Hepatocyte (in vitro differentiated cells): Measurements from ENCODE around the gene ERVMER34-1. TPM values are rescaled to one million over a fixed set of nuclear protein-coding genes. Genes with fewer than 3 reads are reported as not detected.

Experiments
- DNase-seq: peaks from one replicate; pipeline ENCODE4 v3.0.0-alpha.2; 2016; ENCODE audit warnings: low spot score
- H2AFZ ChIP-seq: fragments of 200-600 bp; sonication (generic); 2 replicates; pipeline ENCODE4 v1.6.0; 2016; ENCODE audit warnings: antibody characterized with exemption, mild to moderate bottlenecking
- H3K27ac ChIP-seq: fragments of 200-600 bp; sonication (generic); 2 replicates; pipeline ENCODE4 v1.5.1; 2016; ENCODE audit warnings: mild to moderate bottlenecking
- H3K27me3 ChIP-seq: fragments of 200-600 bp; sonication (generic); 2 replicates; pipeline ENCODE4 v1.6.1; 2016
- H3K36me3 ChIP-seq: fragments of 200-600 bp; sonication (generic); replicated peaks from 2 replicates; pipeline ENCODE4 v1.5.1; 2016; ENCODE audit warnings: low read depth; ENCODE audit not compliant: insufficient read depth
- H3K4me1 ChIP-seq: fragments of 200-600 bp; sonication (generic); 2 replicates; pipeline ENCODE4 v1.5.1; 2016; ENCODE audit warnings: mild to moderate bottlenecking, moderate library complexity; ENCODE audit not compliant: insufficient read depth
- H3K4me2 ChIP-seq: fragments of 200-600 bp; sonication (generic); 2 replicates; pipeline ENCODE4 v1.6.0; 2016
- H3K4me3 ChIP-seq: fragments of 200-600 bp; sonication (generic); 2 replicates; pipeline ENCODE4 v1.5.1; 2016; ENCODE audit warnings: mild to moderate bottlenecking
- H3K79me2 ChIP-seq: fragments of 200-600 bp; sonication (generic); 2 replicates; pipeline ENCODE4 v1.6.0; 2017; ENCODE audit warnings: mild to moderate bottlenecking
- H3K9me2 ChIP-seq: fragments of 200-600 bp; sonication (generic); replicated peaks from 2 replicates; pipeline ENCODE4 v1.6.0; 2017; ENCODE audit warnings: mild to moderate bottlenecking; ENCODE audit not compliant: insufficient read depth
- H3K9me3 ChIP-seq: fragments of 200-600 bp; sonication (generic); 2 replicates; pipeline ENCODE4 v1.5.1; 2016; ENCODE audit warnings: low read depth, mild to moderate bottlenecking
- H4K20me1 ChIP-seq: fragments of 200-600 bp; sonication (generic); 2 replicates; pipeline ENCODE4 v1.6.0; 2016; ENCODE audit warnings: mild to moderate bottlenecking; ENCODE audit not compliant: insufficient read depth, poor library complexity, severe bottlenecking
- CTCF ChIP-seq: fragments of 200-600 bp; sonication (generic); IDR thresholded peaks from 2 replicates; pipeline ENCODE4 v1.5.1; 2016; ENCODE audit warnings: antibody characterized with exemption, mild to moderate bottlenecking; ENCODE audit not compliant: poor library complexity
- EZH2 ChIP-seq: fragments of 200-600 bp; sonication (generic); IDR thresholded peaks from 2 replicates; pipeline ENCODE4 v1.6.1; 2016; ENCODE audit warnings: antibody characterized with exemption, mild to moderate bottlenecking, borderline replicate concordance
- EZH2phosphoT487 ChIP-seq: fragments of 200-600 bp; sonication (generic); IDR thresholded peaks from one replicate; pipeline ENCODE4 v1.6.1; 2018; ENCODE audit warnings: antibody characterized with exemption, mild to moderate bottlenecking, low read depth, moderate library complexity; ENCODE audit not compliant: unreplicated experiment, severe bottlenecking
- WGBS: methylation state at CpG from one replicate; pipeline ENCODE4 v1.1.6; 2016; ENCODE audit warnings: low lambda C conversion rate; ENCODE audit errors: missing lambda C conversion rate; 5-methylcytosine and 5-hydroxymethylcytosine counted together
- polyA plus RNA-seq: library from polyadenylated mRNA; unstranded; fragments of >200 nt; fragmentation: Nextera tagmentation; extraction: Ambion mirVana; gene quantifications from 2 replicates; pipeline ENCODE4 v1.2.1, GENCODE V29; 2016
- total RNA-seq: library from RNA; depleted of rRNA; stranded (reverse); fragments of >200 nt; gene quantifications from 2 replicates; pipeline ENCODE4 v1.2.3, GENCODE V29; 2014

Gene ERVMER34-1
- total and polyA plus RNA-seq, 2 experiments from 2014 or later = 1.3 to 4.6 TPM

GRCh38 chr4:52791936-52792335 lies 40.7 kb upstream of the ERVMER34-1 start:
- no peaks in the 10 kb centered on the region for H3K9me2 ChIP-seq
- peak; percentile 13 for DNase-seq
- 60% methylated on average over 5 of the region's 5 CpGs for WGBS
- TF ChIP-seq EZH2 (no peak), EZH2phosphoT487 (no peak)
- H2AFZ ChIP-seq = no peak overlapping the region
- no peak overlapping the region for H3K4me2 ChIP-seq
- H3K27ac ChIP-seq = peak overlapping the region; percentile 61
- no peaks in the 10 kb centered on the region for H3K79me2 ChIP-seq
- no peaks in the 10 kb centered on the region for H3K9me3 ChIP-seq
- H4K20me1 ChIP-seq = no peaks in the 10 kb centered on the region
- H3K4me1 ChIP-seq = no peaks in the 10 kb centered on the region
- H3K27me3 ChIP-seq = no peaks in the 10 kb centered on the region
- H3K4me3 ChIP-seq = no peak overlapping the region
- no peaks in the 10 kb centered on the region for H3K36me3 ChIP-seq

GRCh38 chr4:52789774-52790173 lies 38.5 kb upstream of the ERVMER34-1 start:
- no peaks in the 10 kb centered on the region for H3K79me2 ChIP-seq
- no peak overlapping the region for H2AFZ ChIP-seq
- H3K4me3 ChIP-seq = no peak overlapping the region
- H3K9me3 ChIP-seq = no peaks in the 10 kb centered on the region
- no peaks in the 10 kb centered on the region for H4K20me1 ChIP-seq
- no peak overlapping the region for H3K27ac ChIP-seq
- H3K36me3 ChIP-seq = no peaks in the 10 kb centered on the region
- no peak overlapping the region for H3K4me2 ChIP-seq
- WGBS = 98% methylated on average over 6 of the region's 6 CpGs
- no peak for TF ChIP-seq EZH2phosphoT487
- TF ChIP-seq CTCF = no peak
- TF ChIP-seq EZH2 = no peak
- no peaks in the 10 kb centered on the region for H3K27me3 ChIP-seq
- DNase-seq = no peak
- H3K9me2 ChIP-seq = no peaks in the 10 kb centered on the region
- H3K4me1 ChIP-seq = no peaks in the 10 kb centered on the region

- Histone ChIP-seq H3K9me3 (no peaks in the 10 kb centered on the region), H3K36me3 (no peaks in the 10 kb centered on the region), H3K4me2 (no peak overlapping the region), H3K4me3 (no peak overlapping the region), H3K27ac (no peak overlapping the region), H2AFZ (no peak overlapping the region), H3K4me1 (no peaks in the 10 kb centered on the region), H3K9me2 (no peaks in the 10 kb centered on the region), H4K20me1 (no peaks in the 10 kb centered on the region), H3K27me3 (no peaks in the 10 kb centered on the region), H3K79me2 (no peaks in the 10 kb centered on the region)
- DNase-seq = no peak
- WGBS = 82% methylated on average over 6 of the region's 6 CpGs
- TF ChIP-seq EZH2 (no peak), CTCF (no peak), EZH2phosphoT487 (no peak)
Measured at GRCh38 chr4:52788806-52789205, 37.6 kb upstream of the ERVMER34-1 start.

GRCh38 chr4:52783069-52783468 lies 31.8 kb upstream of the ERVMER34-1 start:
- Histone ChIP-seq H3K36me3 (no peaks in the 10 kb centered on the region), H3K27me3 (no peaks in the 10 kb centered on the region), H3K4me2 (no peak overlapping the region), H3K9me2 (no peaks in the 10 kb centered on the region), H3K79me2 (no peaks in the 10 kb centered on the region), H3K9me3 (no peaks in the 10 kb centered on the region), H3K27ac (no peak overlapping the region), H4K20me1 (no peaks in the 10 kb centered on the region), H3K4me3 (no peak overlapping the region), H2AFZ (no peak overlapping the region), H3K4me1 (no peaks in the 10 kb centered on the region)
- TF ChIP-seq CTCF = no peak
- TF ChIP-seq EZH2 = no peak
- TF ChIP-seq EZH2phosphoT487 = no peak
- 88% methylated on average over 4 of the region's 4 CpGs for WGBS
- no peak for DNase-seq
